Mesendoderm (in vitro differentiated cells): ENCODE measurements around the gene DNAJC8.

Experiments used
- DNase-seq: peaks from one replicate; pipeline ENCODE4 v3.0.0; 2013
- H2AK5ac ChIP-seq: 2 replicates; pipeline ENCODE4 v1.6.1; 2013; ENCODE audit warnings: low read length, inconsistent platforms
- H2BK120ac ChIP-seq: 2 replicates; pipeline ENCODE4 v1.6.1; 2013; ENCODE audit warnings: low read depth, mild to moderate bottlenecking, low read length, moderate library complexity, mixed read lengths
- H2BK15ac ChIP-seq: replicated peaks from 2 replicates; pipeline ENCODE4 v1.6.1; 2013; ENCODE audit warnings: low read depth, mild to moderate bottlenecking, moderate library complexity
- H2BK5ac ChIP-seq: 2 replicates; pipeline ENCODE4 v1.6.1; 2013; ENCODE audit warnings: low read length, inconsistent platforms
- H3K18ac ChIP-seq: 2 replicates; pipeline ENCODE4 v1.6.1; 2013; ENCODE audit warnings: mild to moderate bottlenecking, low read length, mixed read lengths
- H3K23ac ChIP-seq: one replicate; pipeline ENCODE4 v1.6.1; 2013; ENCODE audit warnings: low read length
- H3K27ac ChIP-seq: 2 replicates; pipeline ENCODE4 v1.5.1; 2013; ENCODE audit warnings: low read depth, mild to moderate bottlenecking, inconsistent platforms, low read length, moderate library complexity
- H3K27me3 ChIP-seq: 2 replicates; pipeline ENCODE4 v1.6.1; 2013; ENCODE audit warnings: low read length, control low read depth, mild to moderate bottlenecking, inconsistent platforms; ENCODE audit not compliant: insufficient read depth, poor library complexity
- H3K36me3 ChIP-seq: 2 replicates; pipeline ENCODE4 v1.6.1; 2013; ENCODE audit warnings: low read length, inconsistent platforms; ENCODE audit not compliant: control insufficient read depth, insufficient read depth
- H3K4ac ChIP-seq: one replicate; pipeline ENCODE4 v1.6.1; 2013; ENCODE audit warnings: low read depth, mild to moderate bottlenecking, low read length, moderate library complexity
- H3K4me1 ChIP-seq: 2 replicates; pipeline ENCODE4 v1.6.1; 2013; ENCODE audit warnings: low read depth, low read length, inconsistent platforms; ENCODE audit not compliant: control insufficient read depth
- H3K4me2 ChIP-seq: 2 replicates; pipeline ENCODE4 v1.6.1; 2013; ENCODE audit warnings: low read length
- H3K4me3 ChIP-seq: 2 replicates; pipeline ENCODE4 v1.5.1; 2013; ENCODE audit warnings: mild to moderate bottlenecking, low read length
- H3K56ac ChIP-seq: one replicate; pipeline ENCODE4 v1.6.1; 2013; ENCODE audit warnings: low read length
- H3K79me1 ChIP-seq: 2 replicates; pipeline ENCODE4 v1.6.1; 2013; ENCODE audit warnings: low read length, inconsistent platforms
- H3K79me2 ChIP-seq: 2 replicates; pipeline ENCODE4 v1.6.1; 2013; ENCODE audit warnings: mild to moderate bottlenecking, low read length; ENCODE audit not compliant: control insufficient read depth, insufficient read depth
- H3K9ac ChIP-seq: 2 replicates; pipeline ENCODE4 v1.6.1; 2013; ENCODE audit warnings: low read length, inconsistent platforms
- H4K5ac ChIP-seq: one replicate; pipeline ENCODE4 v1.6.1; 2013; ENCODE audit warnings: low read length
- H4K8ac ChIP-seq: one replicate; pipeline ENCODE4 v1.6.1; 2013; ENCODE audit warnings: low read depth, mild to moderate bottlenecking, control low read depth, low read length, moderate library complexity
- WGBS: extraction: QIAGEN DNeasy Blood & Tissue Kit; methylation state at CpG from one replicate; pipeline ENCODE4 v1.1.7; 2013; ENCODE audit warnings: low lambda C conversion rate, missing lambda C conversion rate; ENCODE audit not compliant: insufficient coverage; ENCODE audit errors: extremely low coverage; 5-methylcytosine and 5-hydroxymethylcytosine counted together

Gene DNAJC8

DNA sequence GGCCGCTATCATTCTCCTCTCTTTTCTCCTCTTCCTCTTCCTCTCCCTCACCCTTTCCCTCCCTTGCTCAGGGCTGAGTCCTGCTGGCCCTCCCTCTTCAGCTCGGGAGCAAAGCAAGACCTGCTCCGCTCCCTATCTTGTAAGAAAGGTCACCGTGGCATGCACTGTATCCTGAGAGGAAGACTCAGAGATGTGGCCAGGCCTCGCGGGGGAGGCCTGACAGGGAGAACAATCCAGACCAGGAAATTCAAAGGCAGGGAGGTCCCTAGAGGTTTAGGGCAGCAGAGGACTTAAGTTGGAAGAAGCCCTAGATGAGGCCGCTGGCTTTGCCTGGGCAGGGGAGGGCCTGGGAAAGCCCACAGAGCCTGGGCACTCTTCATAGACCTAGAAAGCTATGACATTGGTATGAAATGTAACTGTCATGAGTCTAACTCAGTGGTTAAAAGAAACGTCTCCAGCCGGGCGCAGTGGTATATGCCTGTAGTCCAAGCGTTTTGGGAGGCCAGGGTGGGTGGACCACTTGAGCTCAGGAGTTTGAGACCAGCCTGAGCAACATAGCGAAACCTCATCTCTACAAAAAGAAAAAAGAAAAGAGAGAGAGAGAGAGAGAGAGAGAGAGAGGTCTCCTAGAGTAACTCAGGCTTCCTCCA is 41.7 kb downstream of the DNAJC8 start:
- no peak overlapping the region for H3K9ac ChIP-seq
- no peaks in the 10 kb centered on the region for H3K27me3 ChIP-seq
- no peak overlapping the region for H3K56ac ChIP-seq
- no peak overlapping the region for H3K23ac ChIP-seq
- H2AK5ac ChIP-seq = no peak overlapping the region
- no peak overlapping the region for H3K4ac ChIP-seq
- no peak overlapping the region for H3K18ac ChIP-seq
- H3K4me3 ChIP-seq = no peak overlapping the region
- no peak for DNase-seq
- no peak overlapping the region for H3K4me2 ChIP-seq
- H3K36me3 ChIP-seq = no peaks in the 10 kb centered on the region
- H4K5ac ChIP-seq = no peak overlapping the region
- no peak overlapping the region for H2BK5ac ChIP-seq
- no peaks in the 10 kb centered on the region for H3K4me1 ChIP-seq
- no CpG with 5 or more reads among the region's 12 CpGs for WGBS
- no peak overlapping the region for H3K27ac ChIP-seq
- H4K8ac ChIP-seq = no peak overlapping the region
- H3K79me1 ChIP-seq = no peaks in the 10 kb centered on the region
- no peaks in the 10 kb centered on the region for H3K79me2 ChIP-seq
- H2BK15ac ChIP-seq = no peak overlapping the region
- H2BK120ac ChIP-seq = no peak overlapping the region

DNA sequence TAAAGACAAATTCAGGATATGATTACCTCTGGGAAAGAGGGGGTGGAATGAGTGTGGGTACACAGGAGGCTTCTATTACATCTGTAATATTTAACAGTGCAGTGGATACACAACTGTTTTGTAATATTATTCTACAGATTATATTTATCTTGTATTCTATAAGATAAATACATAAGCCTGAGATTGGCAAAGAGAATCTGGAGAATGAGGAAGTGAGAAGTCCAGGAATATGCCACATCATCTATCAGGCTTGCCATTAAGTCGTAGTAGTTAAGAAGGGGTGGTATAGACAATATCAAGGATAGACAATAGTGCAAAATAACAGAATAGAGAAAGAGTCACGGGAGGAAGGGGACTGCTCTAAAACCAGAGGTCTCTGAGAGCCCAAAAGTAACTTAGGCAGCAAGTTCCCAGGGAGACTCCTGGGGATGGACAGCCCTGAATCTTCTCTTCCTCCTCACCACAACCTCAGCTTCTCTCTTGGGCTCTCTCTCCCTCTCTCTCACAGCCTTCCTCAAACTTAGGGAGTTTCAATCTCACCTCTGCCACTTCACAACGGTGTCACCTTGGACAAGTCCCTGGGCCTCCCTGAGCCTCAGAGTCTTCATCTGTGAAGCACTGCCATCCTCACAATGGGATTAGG is 42.4 kb downstream of the DNAJC8 start:
- H3K23ac ChIP-seq = no peak overlapping the region
- no peaks in the 10 kb centered on the region for H3K36me3 ChIP-seq
- no peak overlapping the region for H2BK120ac ChIP-seq
- H3K9ac ChIP-seq = no peak overlapping the region
- H2BK15ac ChIP-seq = no peak overlapping the region
- H2AK5ac ChIP-seq = no peak overlapping the region
- no peaks in the 10 kb centered on the region for H3K4me1 ChIP-seq
- no peak overlapping the region for H3K4me2 ChIP-seq
- no peak overlapping the region for H2BK5ac ChIP-seq
- no peak for DNase-seq
- no peak overlapping the region for H3K4me3 ChIP-seq
- H3K27ac ChIP-seq = no peak overlapping the region
- H3K18ac ChIP-seq = no peak overlapping the region
- no peak overlapping the region for H3K56ac ChIP-seq
- H3K79me1 ChIP-seq = no peaks in the 10 kb centered on the region
- no peaks in the 10 kb centered on the region for H3K79me2 ChIP-seq
- H4K5ac ChIP-seq = no peak overlapping the region
- no CpG with 5 or more reads among the region's 3 CpGs for WGBS
- H3K4ac ChIP-seq = no peak overlapping the region
- no peaks in the 10 kb centered on the region for H3K27me3 ChIP-seq
- no peak overlapping the region for H4K8ac ChIP-seq

DNA sequence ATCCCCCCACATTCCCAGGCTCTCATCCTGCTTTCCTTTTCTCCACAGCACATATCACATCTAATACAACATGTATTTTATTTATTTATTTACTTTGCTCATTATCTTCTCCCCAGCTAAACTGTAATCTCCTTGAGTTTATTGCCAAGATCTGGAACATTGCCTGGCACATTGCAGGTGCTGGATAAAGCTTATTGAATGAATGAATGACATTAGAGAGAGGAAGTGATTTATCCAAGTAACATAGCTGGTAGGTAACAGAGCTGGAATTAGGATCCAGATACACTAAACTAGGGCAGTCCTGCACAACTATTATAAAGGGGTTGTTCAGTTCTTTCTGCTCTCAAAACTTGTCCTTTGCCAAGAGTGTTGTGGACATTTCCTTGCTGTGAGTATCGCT is 47.8 kb downstream of the DNAJC8 start:
- H3K36me3 ChIP-seq = no peaks in the 10 kb centered on the region
- no CpG with 5 or more reads among the region's 1 CpG for WGBS

DNA sequence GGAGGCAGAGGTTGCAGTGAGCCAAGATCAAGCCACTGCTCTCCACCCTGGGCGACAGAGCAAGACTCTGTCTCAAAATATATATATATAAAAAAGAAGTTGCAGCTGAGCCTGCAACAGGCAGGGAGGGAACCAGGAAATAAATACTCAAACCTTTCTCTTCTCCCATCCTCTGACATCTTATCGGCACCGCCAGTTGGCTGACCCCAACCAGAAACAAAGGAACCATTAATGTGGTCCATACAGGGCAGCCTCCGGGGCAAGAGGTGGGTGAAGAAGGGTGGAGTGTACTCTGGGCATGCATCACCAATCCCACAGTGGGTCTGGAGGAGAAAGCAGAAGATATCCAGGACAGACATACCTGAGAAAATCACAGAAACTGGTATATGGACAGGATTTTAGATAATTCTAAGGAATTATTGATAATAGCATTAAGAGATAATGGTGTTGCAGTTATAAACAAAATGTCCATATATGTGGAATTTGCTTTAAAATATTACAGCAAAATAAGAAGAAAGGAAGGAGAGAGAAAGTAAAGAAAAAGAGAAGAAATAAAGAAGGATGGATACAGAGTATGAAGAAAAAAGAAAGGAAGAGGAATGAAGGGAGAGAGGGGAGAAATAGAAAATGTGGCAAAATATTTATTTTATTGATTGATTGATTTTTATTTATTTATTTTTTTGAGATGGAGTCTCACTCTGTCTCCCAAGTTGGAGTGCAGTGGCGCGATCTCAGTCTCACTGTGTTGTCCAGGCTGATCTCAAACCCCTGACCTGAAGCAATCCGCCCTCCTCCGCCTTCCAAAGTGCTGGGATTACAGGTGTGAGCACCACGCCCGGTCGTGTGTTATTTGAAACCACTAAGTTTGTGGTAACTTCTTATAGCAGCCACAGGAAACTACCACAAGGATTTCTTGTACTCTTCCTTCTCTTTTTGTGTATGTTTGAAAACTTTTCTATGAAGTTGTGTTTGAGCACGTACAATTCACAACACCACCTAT is 52.2 kb downstream of the DNAJC8 start:
- Histone ChIP-seq H2BK5ac (no peak overlapping the region), H3K18ac (no peak overlapping the region), H3K36me3 (no peaks in the 10 kb centered on the region), H3K23ac (no peak overlapping the region), H3K4ac (no peak overlapping the region), H3K4me2 (no peak overlapping the region), H2BK120ac (no peak overlapping the region), H3K27ac (no peak overlapping the region), H3K56ac (no peak overlapping the region), H2AK5ac (no peak overlapping the region), H4K8ac (no peak overlapping the region), H3K9ac (no peak overlapping the region), H3K4me3 (no peak overlapping the region), H4K5ac (no peak overlapping the region), H3K79me2 (no peaks in the 10 kb centered on the region), H2BK15ac (no peak overlapping the region), H3K27me3 (no peaks in the 10 kb centered on the region), H3K79me1 (no peaks in the 10 kb centered on the region), H3K4me1 (no peaks in the 10 kb centered on the region)
- no peak for DNase-seq
- WGBS = no CpG with 5 or more reads among the region's 12 CpGs

More for the DNA sequence above, 47.8 kb downstream of the DNAJC8 start:
- no peaks in the 10 kb centered on the region for H3K79me1 ChIP-seq
- H3K4me1 ChIP-seq = no peaks in the 10 kb centered on the region
- H3K9ac ChIP-seq = no peak overlapping the region
- H3K79me2 ChIP-seq = no peaks in the 10 kb centered on the region
- H2BK120ac ChIP-seq = no peak overlapping the region
- no peak overlapping the region for H2BK5ac ChIP-seq
- no peak overlapping the region for H3K18ac ChIP-seq
- H3K56ac ChIP-seq = no peak overlapping the region
- H3K27me3 ChIP-seq = no peaks in the 10 kb centered on the region
- H3K4me2 ChIP-seq = no peak overlapping the region
- H2AK5ac ChIP-seq = no peak overlapping the region
- no peak overlapping the region for H3K4ac ChIP-seq
- H4K5ac ChIP-seq = no peak overlapping the region
- DNase-seq = no peak
- no peak overlapping the region for H3K23ac ChIP-seq
- H2BK15ac ChIP-seq = no peak overlapping the region
- H4K8ac ChIP-seq = no peak overlapping the region
- H3K4me3 ChIP-seq = no peak overlapping the region
- no peak overlapping the region for H3K27ac ChIP-seq

DNA sequence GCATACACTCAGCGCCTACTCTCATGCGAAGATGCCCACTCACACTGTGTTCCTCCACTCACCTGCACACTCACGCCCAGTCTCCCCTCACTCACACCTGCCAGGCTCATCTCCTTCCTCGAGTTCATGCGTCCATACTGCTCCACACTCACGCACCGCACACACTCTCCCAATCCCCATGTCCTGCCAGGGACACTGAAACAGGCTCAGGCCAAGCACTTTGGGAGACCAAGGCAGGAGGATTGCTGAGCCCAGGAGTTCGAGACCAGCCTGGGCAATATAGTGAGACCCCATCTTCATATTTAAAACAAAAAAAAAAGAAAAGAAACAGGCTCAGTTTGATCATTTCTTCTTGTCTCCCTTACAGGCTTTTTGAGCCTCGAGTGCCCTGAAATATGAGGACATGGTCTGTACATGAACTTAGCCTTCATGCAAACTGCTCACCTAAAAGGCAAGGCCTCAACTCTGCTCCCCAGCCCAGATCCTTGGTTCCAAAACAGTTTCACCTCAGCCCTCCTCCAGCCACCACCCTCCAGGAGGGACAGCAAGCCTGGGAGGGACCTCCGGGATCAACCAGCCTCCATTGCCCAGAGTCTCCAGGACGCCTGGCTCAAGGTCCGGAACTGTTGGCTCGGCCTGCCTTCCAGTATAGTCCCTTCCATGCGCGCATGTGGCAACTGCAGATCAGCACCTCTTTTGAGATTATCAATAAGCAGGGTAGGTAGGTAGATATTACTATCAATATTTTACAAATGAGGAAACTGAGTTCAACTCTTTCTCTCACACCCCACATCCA is 53.9 kb downstream of the DNAJC8 start:
- Histone ChIP-seq H3K36me3 (no peaks in the 10 kb centered on the region), H2AK5ac (no peak overlapping the region), H2BK120ac (no peak overlapping the region), H3K4me3 (no peak overlapping the region), H4K5ac (no peak overlapping the region), H3K56ac (no peak overlapping the region), H4K8ac (no peak overlapping the region), H3K9ac (no peak overlapping the region), H2BK15ac (no peak overlapping the region), H3K4ac (no peak overlapping the region), H2BK5ac (no peak overlapping the region), H3K27ac (no peak overlapping the region), H3K79me1 (no peaks in the 10 kb centered on the region), H3K18ac (no peak overlapping the region), H3K4me1 (peaks cover 2% of the 10 kb centered on the region), H3K79me2 (no peaks in the 10 kb centered on the region), H3K27me3 (no peaks in the 10 kb centered on the region), H3K4me2 (no peak overlapping the region), H3K23ac (no peak overlapping the region)
- WGBS = no CpG with 5 or more reads among the region's 15 CpGs
- no peak for DNase-seq
